ENCODE results near the gene ALPK3. TPM values are rescaled to one million over a fixed set of nuclear protein-coding genes. Genes with fewer than 3 reads are reported as not detected.

ALPK3 gene
- polyA plus RNA-seq, 1 donor from 2014 or later, result not detected

GRCh38 chr15:84783493-84784251, 33.5 kb upstream of the ALPK3 start:
- no peaks in the 10 kb centered on the region for H3K79me2 ChIP-seq (replicated peaks; ENCODE audit: insufficient read depth, low read length)
- TF ChIP-seq CTCF (IDR thresholded peaks at IDR 0.05; ENCODE audit: poor library complexity, severe bottlenecking) (no peak), POLR2AphosphoS5 (IDR thresholded peaks at IDR 0.05) (no peak), EZH2 (IDR thresholded peaks at IDR 0.05; ENCODE audit: borderline replicate concordance, insufficient read depth, low read length, poor library complexity, severe bottlenecking) (no peak), TAF1 (IDR thresholded peaks at IDR 0.05; ENCODE audit: low read depth) (no peak), MXI1 (conservative IDR thresholded peaks at IDR 0.05; ENCODE audit: poor library complexity, severe bottlenecking) (no peak), REST (IDR thresholded peaks at IDR 0.05; ENCODE audit: borderline replicate concordance) (no peak), RAD21 (conservative IDR thresholded peaks at IDR 0.05) (no peak), EP300 (conservative IDR thresholded peaks at IDR 0.05; ENCODE audit: poor library complexity, severe bottlenecking) (no peak), SMC3 (conservative IDR thresholded peaks at IDR 0.05; ENCODE audit: poor library complexity) (no peak)
- no peaks in the 10 kb centered on the region for H3K27me3 ChIP-seq (ENCODE audit: insufficient read depth, low read depth, low read length)
- no peaks in the 10 kb centered on the region for H3K9me2 ChIP-seq (ENCODE audit: insufficient read depth, low read length)
- H3K9ac ChIP-seq (ENCODE audit: low read length), result no peak overlapping the region
- peaks cover 5% of the 10 kb centered on the region for H3K36me3 ChIP-seq (ENCODE audit: insufficient read depth, low read length)
- H3K4me2 ChIP-seq (ENCODE audit: low read length), result no peak overlapping the region
- no peaks in the 10 kb centered on the region for H3F3A ChIP-seq (ENCODE audit: insufficient read depth, low read length, poor library complexity, severe bottlenecking)
- H4K20me1 ChIP-seq (ENCODE audit: insufficient read depth), result no peaks in the 10 kb centered on the region
- no peaks in the 10 kb centered on the region for H3K9me3 ChIP-seq (ENCODE audit: low read length)
- H3K27ac ChIP-seq (ENCODE audit: low read length), result no peak overlapping the region
- no peak overlapping the region for H2AFZ ChIP-seq (ENCODE audit: low read depth, low read length)
- H3K4me3 ChIP-seq (ENCODE audit: low read length), result no peak overlapping the region

DNA sequence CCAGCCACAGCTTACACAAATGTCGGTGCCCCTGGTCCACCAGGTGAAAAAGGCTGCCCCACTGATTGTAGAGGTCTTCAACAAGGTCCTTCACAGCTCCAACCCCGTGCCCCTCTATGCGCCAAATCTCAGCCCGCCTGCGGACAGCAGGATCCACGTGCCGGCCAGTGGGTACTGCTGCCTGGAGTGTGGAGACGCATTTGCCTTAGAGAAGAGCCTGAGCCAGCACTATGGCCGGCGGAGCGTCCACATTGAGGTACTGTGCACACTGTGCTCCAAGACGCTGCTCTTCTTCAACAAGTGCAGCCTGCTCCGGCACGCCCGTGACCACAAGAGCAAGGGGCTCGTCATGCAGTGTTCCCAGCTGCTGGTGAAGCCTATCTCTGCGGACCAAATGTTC, 32.9 kb upstream of the ALPK3 start:
- no peak overlapping the region for H3K9ac ChIP-seq (ENCODE audit: low read length)
- no peaks in the 10 kb centered on the region for H3F3A ChIP-seq (ENCODE audit: insufficient read depth, low read length, poor library complexity, severe bottlenecking)
- no peaks in the 10 kb centered on the region for H3K27me3 ChIP-seq (ENCODE audit: insufficient read depth, low read depth, low read length)
- no peak overlapping the region for H3K4me2 ChIP-seq (ENCODE audit: low read length)
- TF ChIP-seq TAF1 (IDR thresholded peaks at IDR 0.05; ENCODE audit: low read depth), result no peak
- H3K79me2 ChIP-seq (replicated peaks; ENCODE audit: insufficient read depth, low read length), result no peaks in the 10 kb centered on the region
- H3K27ac ChIP-seq (ENCODE audit: low read length), result no peak overlapping the region
- no peaks in the 10 kb centered on the region for H3K9me2 ChIP-seq (ENCODE audit: insufficient read depth, low read length)
- H2AFZ ChIP-seq (ENCODE audit: low read depth, low read length), result no peak overlapping the region
- no peaks in the 10 kb centered on the region for H3K9me3 ChIP-seq (ENCODE audit: low read length)
- H3K4me3 ChIP-seq (ENCODE audit: low read length), result no peak overlapping the region
- no peaks in the 10 kb centered on the region for H4K20me1 ChIP-seq (ENCODE audit: insufficient read depth)
- peaks cover 5% of the 10 kb centered on the region for H3K36me3 ChIP-seq (ENCODE audit: insufficient read depth, low read length)
